ENCODE results near the gene RBM17.
"Not testable (repeated sequence)": the region's sequence is repeated elsewhere in the genome, so short reads cannot be mapped to it uniquely, and the experiment has no call there.

The RBM17 gene

DNA sequence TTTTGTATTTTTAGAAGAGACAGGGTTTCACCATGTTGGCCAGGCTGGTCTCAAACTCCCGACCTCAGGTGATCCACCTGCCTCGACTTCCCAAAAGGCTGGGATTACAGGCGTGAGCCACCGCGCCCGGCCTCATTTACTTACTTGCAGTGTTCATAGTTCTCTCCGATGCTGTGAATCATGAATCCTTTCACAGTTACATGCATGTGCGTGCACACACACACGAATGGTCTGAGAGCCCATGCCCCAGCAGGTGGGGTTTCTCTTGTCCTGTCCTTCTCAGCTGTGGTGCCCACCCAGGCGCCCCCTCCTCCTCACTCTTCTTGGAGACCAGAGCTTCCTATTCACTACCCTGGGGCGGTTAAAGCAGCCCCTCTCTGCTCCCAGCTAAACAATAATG is 50.6 kb downstream of the RBM17 start:
- DNase-seq, result no peak

DNA sequence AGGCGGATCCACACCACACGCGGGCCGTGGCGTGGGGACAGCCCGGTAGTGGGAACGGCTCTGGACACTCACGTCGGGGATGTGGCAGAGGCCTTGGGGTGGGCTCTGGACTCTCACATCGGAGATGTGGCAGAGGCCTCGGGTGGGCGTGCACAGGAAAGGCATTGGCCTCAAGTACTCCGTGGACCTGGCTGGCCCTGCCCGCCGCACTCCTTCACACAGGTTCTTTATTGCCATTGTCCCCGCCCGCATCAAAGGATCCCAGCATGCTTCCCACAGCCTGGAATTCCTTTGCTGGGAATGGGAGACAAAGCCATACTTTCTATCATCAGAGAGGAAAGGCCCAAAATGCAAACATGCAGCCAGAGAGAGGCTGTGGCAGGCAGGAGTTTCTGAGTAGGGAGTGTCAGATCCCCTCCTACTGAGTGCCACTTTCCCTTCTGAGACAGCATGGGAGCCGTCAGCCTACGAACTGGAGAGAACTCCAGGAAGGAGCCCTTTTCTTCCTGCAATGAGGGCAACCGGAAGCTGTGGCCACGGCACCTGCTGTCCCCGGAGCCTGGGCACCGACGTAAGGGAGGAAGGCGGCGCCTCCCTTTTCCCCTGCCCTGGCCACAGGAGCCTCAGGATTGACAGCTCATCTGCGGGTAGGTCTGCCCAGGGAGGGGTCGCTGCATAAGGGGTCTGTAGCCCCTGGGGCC is 51.5 kb downstream of the RBM17 start:
- DNase-seq, result no peak

DNA sequence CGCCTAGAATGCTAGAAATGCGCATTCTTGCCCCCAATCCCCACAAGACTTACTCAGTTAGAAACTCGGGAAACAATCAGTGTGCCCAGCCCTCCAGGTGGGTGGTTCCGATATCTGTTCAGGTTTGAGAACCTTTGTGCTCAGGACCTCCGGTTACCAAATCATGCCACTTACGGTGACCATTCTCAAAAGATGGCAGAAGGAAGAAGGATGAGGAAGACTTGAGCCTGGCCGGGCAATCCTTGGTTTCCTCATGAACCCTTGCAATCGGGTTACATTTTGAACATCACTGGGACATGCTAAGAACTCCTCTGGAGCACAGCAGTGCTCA is 52.1 kb downstream of the RBM17 start:
- no peak for DNase-seq

- no peak for DNase-seq
Observed at GRCh38 chr10:6141296-6142151, 52.7 kb downstream of the RBM17 start.

- not testable (repeated sequence) for DNase-seq
Observed at GRCh38 chr10:6142186-6142585, 53.4 kb downstream of the RBM17 start.

DNA sequence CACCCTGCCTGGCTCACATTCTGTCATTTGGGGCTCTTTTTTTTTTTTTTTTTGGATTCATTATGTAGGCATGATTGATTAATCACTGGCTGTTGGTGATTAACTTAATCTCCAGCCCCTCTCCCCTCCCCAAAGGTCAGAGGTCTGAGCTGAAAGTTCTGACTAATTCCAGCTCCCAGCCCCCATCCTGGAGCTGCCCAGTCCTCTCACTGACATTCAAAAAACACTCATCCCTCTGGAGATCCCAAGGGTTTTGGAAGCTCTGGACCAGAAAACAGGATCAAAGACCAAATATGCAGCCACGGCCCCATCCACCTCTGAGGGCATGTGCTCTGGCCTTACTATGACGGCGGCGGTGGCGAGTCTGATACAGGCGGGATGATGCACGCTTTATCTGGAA is 53.8 kb downstream of the RBM17 start:
- DNase-seq, result no peak

- DNase-seq, result no peak
Observed at GRCh38 chr10:6143181-6143580, 54.3 kb downstream of the RBM17 start.

DNA sequence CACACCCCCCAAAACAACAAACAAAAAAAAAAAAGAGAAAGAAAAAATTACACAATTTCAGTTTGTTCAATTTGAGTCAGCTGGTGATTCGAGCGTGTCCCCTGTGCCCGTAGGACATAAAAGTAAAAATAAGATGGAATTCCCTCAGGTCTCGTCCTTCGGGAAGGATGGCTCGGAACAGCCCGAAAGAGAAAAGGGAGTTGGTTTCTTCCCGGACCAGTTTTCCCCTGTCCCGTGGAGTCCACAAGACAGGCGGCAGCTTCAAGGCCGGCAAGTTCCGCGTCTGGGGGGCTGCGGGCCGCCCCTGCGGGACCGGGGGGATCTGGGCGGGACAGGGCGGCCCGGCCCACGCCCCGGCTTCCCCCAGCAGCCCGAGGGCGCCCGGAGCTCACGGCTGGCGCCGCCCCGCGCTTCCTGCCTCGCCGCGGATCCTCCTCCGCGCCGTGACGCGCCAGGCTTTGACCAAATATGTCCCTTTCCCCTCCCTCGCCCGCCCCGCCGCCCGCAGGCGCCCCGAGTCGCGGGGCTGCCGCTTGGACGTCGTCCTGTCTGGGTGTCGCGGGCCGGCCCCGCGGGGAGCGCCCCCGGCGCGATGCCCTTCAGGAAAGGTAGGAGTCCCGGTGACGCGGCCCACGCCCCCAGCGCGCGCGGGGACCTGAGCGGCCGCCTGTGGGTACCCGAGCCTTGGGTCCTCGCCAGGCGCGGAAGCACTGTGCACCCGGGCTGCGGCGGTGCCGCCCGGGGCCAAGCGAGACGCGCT is 55.8 kb downstream of the RBM17 start:
- DNase-seq, result peak; percentile 33

DNA sequence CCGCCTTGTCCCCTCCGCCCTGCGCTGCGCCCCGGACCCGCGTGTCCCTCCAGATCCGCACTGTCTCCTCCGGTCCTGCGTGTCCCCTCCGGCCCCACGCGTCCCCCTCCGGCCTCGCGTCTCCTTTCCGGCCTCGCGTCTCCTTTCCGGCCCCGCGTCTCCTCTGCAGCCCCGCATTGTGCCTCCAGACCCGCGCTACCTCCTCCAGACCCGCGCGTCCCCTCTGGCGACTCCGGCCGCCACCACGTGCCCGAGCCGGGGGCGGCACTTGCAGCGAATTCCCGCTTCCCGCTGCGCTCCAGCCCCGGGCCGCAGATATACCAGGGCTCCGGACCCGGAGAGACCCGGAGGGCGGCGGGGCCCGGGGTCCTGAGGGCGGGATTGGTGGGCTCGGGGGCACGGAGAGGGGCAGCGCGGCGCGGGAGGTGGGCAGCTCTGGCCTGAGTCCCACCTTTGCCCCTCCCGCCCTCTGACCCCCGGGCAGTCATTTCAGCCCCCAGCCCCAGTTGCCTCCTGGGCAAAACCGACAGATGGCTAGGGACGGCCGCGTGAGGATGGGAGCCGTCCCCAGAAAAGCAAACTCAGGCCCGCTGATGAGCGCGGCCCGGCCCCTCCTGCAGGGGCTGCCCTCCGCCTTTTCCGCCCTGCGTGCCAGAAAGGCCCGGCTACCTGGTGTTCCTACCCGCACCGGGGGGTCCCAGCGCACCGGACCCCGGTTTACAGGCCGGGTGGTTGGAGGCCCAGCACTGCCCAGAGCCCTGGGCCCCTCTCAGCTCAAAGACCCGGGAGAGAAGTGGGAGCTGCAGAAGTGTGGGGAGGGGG is 56.5 kb downstream of the RBM17 start:
- DNase-seq, result no peak

DNA sequence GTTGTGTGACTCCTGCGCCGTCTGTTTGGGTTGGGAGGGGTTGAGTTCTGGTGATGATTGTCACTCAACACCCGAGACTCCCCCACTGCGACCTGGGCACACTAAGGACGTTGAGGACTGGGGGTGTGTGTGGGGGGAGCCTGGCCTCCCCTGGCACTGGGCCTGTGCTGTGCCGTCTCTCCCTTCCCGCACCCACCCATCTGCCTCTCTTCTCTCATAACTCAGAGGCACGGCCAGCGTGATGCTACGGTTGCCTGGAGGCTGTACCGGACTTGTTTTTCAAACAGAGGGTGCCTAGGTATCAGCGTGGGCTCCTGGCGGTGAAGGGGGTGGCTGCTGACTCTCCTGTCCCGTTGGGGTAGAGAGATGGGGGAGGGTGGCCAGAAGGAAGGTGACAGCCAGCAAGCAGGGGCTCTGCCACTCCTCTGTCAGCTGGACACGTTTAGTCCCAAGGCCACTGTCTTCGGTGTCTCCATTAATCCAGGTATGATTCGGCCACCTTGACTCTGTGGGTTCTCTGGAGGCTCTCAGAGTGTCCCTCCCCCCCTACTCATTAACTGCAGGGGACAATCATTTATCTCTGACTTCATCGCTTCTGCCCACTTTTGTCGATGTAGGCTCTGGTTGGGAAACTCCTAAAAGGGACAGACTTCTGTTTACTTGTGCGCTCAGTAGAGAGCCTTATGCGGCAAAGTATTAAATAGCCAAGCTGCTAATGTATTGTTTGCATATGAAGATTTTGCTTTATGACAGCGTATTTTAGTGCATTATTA is 57.4 kb downstream of the RBM17 start:
- no peak for DNase-seq

- no peak for DNase-seq
Observed at GRCh38 chr10:6146921-6147320, 58.1 kb downstream of the RBM17 start.

DNA sequence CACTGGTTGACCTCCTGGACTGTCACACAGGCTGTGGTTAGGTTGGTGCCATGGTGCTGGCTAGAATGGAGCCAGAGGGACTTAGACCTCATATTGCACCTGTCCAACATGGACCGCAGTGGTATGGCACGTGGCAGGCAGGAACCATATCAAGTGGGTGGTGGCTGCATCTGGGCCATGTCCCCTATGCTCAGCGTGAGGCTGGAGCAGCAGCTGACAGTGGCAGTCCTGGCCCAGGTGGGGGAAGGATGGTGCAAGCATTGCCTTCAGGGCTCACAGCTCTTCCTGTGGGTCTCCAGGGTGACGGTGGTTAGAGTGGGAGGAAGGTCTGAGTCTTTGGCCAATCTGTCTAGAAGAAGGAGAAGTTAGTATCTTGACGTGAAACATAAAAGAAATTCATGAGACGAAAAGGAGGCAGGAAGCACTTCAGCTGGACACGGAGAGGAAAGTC is 59.4 kb downstream of the RBM17 start:
- no peak for DNase-seq

GRCh38 chr10:6148908-6149307 is 60.1 kb downstream of the RBM17 start:
- no peak for DNase-seq

DNA sequence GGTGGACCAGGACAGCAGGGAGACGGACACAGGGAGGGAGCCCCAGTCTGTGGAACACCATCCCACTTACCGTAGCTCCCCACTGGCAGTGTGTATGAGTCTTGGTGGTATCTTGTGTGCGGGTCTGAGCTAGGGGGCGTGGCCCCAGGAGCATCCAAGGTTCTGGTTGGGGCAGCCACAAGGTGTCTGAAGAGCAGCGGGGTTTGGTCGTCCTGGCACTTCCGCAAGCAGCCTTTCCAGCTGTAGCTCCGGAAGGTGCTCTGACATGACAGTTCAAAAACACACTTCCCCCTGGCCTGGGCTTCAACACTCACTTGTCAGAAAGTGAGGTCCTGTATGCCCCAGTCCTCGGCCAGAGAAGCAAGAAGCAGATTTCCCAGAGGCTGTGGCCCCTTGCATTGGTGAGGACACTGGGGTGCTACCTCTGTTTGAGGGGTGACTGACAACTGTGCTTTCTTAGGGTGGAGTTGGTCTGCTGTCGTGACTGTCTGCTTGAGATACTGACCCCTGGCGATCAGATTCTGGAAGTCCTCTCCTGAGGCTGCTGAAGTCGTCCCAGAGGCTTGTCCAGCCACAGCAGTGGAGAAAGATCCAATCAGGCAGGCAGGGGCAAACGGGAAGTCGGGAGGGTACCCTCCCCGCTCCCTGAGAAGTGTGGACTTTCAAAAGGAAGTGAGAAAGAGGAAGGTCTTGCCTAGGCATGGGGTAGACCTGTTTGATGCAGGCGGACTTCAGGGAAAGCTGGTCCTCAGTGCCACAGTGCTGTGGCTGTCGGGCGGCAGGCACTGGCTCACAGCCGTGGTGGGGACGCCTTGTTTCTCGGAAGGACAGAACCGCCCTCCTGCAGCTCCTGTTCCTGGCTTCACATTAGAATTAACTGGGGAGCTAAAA is 62.5 kb downstream of the RBM17 start:
- no peak for DNase-seq

DNA sequence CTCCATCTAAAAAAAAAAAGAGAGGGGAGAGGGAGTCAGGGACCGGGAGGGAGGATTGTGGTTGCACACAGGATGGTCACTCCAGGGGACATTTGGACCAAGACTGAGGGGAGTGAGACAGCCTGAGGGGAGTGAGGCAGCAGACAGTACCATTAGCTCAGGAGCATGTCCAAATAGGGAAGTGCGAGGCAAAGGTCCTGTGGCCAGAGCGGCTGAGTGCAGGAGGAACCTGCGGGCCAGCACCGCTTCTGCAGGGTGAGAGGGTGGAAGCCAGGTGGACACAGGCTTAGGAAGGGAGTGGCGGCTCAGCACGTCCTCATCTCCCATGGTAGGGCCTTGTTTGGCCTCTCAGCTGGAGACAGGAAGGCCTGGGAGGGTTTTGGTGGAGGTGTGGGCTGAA is 65.0 kb downstream of the RBM17 start:
- DNase-seq, result no peak

GRCh38 chr10:6154566-6154965 is 65.7 kb downstream of the RBM17 start:
- DNase-seq, result no peak

DNA sequence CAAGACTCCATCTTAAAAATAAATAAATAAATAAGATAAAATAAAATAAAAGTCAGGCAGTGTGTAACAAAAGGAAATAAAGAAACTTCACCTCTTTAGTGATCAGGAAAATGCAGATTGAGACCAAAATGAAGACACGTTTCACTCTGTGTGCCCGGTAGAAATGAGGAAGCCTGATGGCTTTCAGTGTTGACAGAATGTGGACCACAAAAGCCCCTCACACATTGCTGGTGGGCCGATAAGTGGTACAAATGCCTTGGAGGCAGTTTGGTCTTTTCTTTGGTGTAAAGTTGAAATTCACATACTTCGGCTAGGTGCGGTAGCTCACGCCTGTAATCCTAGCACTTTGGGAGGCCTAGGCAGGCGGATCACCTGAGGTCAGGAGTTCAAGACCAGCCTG is 69.4 kb downstream of the RBM17 start:
- DNase-seq, result no peak

- DNase-seq, result no peak
Observed at GRCh38 chr10:6161921-6162320, 73.1 kb downstream of the RBM17 start.

DNA sequence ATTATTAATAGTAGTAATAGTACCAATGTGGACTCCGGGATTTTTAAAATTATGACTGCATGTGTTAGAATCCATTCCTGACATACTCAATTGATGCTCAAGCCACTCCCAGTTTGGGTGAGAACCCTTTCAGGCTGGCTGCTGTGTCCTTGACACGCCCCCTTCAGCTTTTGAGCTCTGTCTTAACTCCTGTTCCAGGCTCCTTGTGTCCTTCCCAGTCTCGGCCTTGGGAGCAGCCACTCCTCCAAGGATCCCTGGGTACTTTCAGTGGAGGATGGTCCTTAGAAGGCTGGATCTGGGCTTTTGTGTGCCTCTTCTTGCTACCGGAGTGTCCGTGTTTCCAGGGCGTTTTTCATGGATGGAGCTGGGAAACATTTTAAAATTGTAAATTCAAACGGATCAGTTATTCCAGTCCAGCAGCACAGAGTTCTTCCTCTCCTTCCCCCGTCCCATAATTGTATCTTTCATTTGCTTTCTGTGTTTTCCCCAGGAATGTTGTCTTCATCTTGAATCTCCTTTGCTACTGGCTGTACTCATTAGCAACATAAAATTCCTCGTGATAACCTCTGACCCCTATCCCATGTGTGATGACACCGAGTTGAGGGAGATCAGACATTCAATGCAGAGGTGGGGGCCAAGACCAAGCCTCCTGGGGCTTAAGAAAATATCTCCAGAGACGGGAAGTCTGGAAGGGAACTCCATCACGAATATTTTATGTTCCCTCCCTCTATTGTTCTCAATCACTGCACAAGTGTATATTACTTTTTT is 73.9 kb downstream of the RBM17 start:
- no peak for DNase-seq
